GM21723 (cell line): ENCODE data around the gene BTNL2.
"Not testable (repeated sequence)": the region's sequence is repeated elsewhere in the genome, so short reads cannot be mapped to it uniquely, and the experiment has no call there.

Experiments used
- ATAC-seq: cut with Tn5 transposase; IDR thresholded peaks from one replicate; pipeline ENCODE4 v1.9.1; 2021; ENCODE audit warnings: mild to moderate bottlenecking, moderate library complexity; ENCODE audit not compliant: unreplicated experiment

BTNL2 gene, protein sequence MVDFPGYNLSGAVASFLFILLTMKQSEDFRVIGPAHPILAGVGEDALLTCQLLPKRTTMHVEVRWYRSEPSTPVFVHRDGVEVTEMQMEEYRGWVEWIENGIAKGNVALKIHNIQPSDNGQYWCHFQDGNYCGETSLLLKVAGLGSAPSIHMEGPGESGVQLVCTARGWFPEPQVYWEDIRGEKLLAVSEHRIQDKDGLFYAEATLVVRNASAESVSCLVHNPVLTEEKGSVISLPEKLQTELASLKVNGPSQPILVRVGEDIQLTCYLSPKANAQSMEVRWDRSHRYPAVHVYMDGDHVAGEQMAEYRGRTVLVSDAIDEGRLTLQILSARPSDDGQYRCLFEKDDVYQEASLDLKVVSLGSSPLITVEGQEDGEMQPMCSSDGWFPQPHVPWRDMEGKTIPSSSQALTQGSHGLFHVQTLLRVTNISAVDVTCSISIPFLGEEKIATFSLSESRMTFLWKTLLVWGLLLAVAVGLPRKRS

DNA sequence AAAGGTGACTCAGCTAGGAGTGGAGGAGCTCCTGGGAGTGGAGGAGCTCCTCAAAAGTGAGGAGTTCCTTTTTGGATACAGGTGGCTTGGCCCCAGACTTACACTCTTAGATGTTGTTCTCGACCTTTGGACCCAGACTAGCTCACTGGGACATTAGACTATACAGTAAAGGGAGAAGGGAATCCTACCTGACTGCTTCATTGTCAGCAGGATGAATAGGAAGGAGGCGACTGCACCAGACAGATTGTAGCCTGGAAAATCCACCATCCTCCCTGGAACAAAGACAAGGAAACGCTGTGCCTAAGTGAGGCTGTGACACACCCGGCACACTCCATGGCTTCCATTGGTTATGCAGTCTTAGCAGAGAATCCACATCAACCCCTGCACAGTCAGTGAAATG is at the start of gene BTNL2:
Gene BTNL2, minus strand, starts transcription at position 325 of the 400 bp plus-strand sequence. Its CDS starts 58 bp downstream, at position 267.
- ATAC-seq, result no peak

DNA sequence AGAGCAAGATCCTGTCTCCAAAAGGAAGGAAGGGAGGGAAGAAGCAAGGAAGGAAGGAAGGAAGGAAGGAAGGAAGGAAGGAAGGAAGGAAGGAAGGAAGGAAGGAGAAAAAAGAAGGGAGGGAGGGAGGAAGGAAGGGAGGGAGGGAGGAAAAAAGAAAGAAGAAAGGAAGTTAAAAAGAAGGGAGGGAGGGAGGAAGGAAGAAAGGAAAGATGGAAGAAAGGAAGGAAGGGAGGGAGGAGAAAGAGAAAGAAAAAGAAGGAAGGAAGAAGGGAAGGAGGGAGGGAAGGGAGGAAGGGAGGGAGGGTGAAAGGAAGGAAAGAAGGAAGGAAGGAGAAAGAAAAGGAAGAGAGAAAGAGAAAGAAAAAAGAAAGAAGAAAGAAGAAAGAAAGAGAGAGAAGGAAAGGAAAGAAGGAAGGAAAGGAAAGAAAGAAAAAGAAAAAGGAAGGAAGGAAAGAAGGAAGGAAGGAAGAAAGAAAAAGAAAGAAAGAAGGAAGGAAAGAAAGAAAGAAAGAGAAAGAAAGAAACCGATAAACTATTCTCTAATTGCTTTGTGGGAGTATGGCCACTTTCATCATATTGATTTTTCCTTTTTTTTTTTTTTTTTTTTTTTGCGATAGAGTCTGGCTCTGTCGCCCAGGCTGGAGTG is 42.2 kb upstream of the BTNL2 start:
- no peak for ATAC-seq

DNA sequence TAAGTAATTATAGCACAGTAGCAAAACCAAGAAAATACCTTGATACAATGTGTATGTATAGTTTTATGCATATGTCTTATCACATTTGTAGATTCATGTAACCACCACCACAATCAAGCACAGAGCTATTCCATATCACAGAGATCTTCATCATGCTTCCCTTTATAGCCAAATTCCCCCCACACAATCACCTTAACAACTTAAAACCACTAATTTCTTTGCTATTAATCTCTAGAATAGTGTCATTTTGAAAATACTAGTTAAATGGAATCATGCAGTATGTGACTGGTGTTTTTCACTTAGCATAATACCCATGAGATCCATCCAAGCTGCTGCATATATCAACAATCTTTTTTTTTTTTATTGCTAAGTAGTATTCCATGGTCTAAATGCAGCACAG is 41.0 kb upstream of the BTNL2 start:
- no peak for ATAC-seq

DNA sequence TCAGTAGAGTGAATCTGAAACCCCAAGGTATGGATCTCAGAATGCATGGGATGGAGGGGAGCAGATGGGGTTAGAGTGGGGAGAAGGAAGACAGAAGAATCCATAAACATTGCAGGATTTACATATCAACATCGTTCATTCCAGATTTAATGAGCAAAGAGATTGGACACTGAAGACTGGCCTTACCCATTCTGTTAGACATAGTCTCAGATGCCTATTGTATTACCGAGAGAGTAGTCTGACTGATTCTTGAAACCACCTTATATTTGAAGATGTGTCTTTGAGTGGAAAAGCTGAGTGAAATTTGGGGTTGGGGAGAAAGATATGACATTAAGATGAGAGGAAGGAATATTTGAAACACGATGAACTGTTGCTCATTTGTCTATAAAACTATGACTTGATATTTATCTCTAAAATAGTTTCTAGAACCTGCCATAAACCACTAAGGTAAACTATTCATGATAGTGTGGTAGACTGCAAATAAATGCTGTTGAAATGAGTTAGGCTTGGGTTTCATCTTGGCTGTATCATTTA is 38.4 kb upstream of the BTNL2 start:
- no peak for ATAC-seq

DNA sequence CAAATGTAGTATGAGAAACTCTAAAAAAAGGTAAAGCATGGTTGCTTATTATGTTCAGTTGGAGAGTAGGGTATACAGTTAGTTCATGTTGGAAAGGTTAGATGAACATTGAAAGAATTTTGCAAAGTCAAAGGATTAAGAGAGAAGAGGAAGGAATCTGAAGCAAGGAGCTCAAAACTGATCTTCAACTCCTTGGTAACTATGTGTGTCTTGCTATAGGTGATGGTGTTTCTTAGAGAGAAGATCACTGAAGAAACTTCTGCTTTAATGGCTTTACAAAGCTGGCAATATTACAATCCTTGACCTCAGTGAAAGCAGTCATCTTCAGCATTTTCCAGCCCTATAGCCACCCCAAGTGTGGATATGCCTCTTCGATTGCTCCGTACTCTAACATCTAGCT is 37.5 kb upstream of the BTNL2 start:
- ATAC-seq, result no peak

DNA sequence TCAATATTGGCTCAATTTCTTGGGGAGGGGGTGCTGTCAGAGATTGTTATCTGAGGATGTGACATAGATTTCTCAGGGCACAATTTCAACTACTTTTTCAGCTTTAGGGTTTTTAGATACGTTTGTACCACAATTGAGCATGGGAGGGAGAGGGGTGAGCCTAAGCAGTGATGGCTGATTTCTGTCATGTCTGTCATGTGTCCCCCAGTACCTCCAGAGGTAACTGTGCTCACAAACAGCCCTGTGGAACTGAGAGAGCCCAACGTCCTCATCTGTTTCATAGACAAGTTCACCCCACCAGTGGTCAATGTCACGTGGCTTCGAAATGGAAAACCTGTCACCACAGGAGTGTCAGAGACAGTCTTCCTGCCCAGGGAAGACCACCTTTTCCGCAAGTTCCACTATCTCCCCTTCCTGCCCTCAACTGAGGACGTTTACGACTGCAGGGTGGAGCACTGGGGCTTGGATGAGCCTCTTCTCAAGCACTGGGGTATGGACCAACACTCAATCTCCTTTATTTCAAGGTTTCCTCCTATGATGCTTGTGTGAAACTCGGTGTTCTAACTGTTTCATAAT is 36.1 kb upstream of the BTNL2 start:
- no peak for ATAC-seq

DNA sequence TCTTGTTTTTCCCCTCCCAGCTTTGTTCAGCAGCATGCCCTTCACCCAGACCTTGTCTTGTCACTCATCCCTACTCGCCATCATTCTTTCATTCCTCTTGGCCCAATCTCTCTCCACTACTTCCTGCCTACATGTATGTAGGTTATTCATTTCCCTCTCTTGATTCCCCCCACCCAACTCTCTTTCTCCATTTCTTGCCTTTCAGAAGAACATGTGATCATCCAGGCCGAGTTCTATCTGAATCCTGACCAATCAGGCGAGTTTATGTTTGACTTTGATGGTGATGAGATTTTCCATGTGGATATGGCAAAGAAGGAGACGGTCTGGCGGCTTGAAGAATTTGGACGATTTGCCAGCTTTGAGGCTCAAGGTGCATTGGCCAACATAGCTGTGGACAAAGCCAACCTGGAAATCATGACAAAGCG is 35.3 kb upstream of the BTNL2 start:
- no peak for ATAC-seq

DNA sequence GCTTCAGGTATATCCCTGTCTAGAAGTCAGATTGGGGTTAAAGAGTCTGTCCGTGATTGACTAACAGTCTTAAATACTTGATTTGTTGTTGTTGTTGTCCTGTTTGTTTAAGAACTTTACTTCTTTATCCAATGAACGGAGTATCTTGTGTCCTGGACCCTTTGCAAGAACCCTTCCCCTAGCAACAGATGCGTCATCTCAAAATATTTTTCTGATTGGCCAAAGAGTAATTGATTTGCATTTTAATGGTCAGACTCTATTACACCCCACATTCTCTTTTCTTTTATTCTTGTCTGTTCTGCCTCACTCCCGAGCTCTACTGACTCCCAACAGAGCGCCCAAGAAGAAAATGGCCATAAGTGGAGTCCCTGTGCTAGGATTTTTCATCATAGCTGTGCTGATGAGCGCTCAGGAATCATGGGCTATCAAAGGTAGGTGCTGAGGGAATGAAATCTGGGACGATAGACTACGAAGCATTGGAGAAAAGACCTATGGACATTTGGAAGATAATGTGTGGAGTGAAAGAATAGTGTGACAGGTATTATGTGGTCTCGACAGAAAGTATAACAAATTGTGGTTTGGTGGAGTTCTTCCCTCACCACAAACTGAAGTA is 32.7 kb upstream of the BTNL2 start, which contains the start of gene HLA-DRA:
Gene HLA-DRA, plus strand, starts transcription at position 286 of the 613 bp plus-strand sequence. Its CDS starts 64 bp downstream, at position 350.
- ATAC-seq, result peak; percentile 76

DNA sequence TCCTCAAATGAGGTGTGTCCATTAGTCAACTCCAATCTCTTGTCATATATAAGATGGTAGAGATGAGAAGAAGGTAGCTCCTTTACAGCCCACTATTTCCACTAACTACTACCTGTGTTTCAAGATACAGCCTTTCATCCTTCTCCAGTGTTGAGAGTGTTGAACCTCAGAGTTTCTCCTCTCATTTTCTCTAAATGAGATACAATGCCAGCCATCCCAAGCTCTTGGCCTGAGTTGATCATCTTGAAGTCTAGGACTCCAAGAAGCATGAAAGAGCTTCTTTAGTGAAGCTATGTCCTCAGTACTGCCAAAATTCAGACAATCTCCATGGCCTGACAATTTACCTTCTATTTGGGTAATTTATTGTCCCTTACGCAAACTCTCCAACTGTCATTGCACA is 32.2 kb upstream of the BTNL2 start:
- ATAC-seq, result no peak

DNA sequence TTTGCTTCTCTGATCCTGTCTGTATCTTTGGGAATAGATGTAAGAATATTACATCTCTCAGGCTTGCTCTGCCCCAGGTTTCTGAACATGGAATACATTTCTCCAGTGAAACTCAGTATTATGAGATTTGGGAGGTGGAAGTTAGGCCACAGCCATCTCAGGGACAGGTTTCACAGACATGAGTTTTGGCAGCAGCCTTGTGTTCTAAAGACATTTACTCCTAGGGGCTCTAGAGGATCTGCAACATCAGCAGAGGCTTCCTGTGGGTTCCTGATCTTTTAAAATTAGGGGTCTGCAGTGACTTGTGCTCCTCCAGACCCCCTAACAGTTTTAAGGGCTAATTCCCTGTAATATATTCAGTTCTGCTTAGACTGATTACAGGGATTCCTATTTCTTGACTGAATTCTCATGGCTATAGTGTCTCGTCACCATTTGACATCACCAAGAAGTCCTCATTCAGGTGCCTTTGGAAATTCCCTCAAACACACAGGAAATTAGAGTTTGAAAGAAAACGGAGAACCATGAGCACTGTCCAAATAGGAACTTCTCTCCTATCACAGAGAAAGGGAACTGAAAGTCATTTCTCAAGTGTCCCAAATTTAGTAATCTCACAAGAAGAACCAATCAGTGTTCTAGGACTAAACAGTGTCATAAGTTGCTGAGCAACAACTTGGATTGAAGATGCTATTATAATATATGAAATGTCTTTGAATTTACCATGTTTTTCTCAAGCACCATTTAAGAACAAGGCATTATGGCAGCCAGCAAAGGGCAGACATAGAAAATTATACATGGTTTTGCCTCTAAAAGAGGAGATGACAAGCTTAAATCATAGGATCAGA is 30.2 kb upstream of the BTNL2 start:
- ATAC-seq, result peak; percentile 69

DNA sequence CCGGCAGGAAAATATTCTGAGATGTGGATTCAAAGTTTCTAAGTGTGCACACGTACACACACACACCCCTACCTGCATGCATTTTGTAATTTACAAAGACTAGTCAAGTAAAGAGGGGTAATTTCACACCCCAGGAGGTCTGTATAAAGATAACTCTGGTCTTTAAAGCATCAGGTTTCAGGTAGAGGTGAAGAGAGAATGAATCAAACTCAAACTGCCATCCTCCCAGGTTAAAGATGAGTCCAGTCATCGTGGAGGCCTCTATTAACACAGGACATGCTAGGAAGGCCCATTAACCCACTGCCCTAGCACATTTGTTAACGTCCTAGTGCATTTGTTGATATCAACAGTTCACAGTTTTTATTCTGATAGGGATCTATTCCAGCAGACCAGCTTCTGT is 29.2 kb upstream of the BTNL2 start:
- no peak for ATAC-seq

DNA sequence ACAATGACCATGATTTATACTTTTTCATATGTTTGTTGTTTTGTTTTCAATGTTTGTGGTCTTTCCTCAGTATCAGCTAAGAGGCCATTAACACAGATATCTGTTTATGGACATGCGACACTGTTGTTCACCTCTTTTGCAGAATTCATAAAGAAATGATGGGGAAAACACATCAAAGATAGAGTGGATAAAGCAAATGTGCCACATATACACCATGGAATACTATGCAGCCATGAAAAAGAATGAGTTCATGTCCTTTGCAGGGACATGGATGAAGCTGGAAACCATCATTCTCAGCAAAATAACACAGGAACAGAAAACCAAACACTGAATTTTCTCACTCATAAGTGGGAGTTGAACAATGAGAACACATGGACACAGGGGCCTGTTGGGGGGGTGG is 27.0 kb upstream of the BTNL2 start:
- ATAC-seq, result not testable (repeated sequence)

DNA sequence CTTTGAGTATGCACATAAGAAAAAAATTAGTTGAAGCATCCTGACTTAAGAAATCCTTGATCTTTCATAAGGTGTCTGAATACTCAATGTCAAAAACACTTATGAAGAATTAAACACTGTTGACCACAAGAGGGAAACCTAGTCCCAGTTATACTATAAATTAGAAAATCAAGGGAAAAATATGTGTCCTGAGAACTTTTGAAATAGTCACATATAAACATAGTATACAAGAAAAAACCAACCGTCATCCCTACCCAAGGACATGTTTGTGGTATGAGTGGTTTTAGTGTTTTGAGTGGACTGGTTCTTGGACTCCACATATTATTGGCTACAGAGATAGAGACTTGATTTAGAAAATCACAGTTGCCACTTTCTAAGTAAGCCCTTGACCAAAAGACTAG is 25.1 kb upstream of the BTNL2 start:
- no peak for ATAC-seq

DNA sequence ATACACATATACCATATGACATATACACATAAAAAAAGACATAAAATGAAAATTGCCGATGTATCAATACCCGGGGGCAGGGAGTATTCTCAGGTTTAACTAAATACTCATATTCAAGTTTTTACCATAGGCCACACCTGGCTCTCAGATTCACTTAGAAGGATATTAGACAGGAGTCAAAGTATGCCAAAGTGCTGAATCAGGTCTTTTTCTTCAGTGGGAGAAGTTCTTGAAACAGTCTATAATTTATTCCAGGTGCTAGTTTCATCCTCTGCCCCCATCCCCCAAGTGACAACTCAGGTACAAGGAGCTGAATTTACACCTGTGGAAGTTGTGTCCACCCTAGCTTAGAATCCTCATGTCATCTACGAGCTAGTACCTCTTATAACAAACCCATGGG is 24.2 kb upstream of the BTNL2 start:
- ATAC-seq, result no peak

DNA sequence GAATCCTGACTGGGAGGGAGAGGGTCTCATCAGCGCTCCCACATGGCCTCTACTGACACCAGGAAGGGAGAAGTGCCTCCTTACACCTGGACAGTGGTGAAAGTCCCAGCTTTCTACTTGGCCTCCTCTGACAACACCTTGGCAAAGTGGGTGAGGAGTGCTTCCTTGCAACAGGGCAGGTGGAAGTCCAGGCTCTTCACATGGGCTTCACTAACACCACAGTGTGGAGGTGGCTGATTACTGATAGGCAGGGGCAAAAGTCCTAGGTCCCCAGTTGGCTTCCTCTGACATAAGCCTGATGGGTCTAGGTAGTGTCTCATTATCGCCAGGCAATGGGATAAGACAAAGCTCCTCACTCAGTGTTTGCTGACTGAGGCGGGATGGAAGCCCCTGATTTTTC is 23.2 kb upstream of the BTNL2 start:
- ATAC-seq, result no peak

DNA sequence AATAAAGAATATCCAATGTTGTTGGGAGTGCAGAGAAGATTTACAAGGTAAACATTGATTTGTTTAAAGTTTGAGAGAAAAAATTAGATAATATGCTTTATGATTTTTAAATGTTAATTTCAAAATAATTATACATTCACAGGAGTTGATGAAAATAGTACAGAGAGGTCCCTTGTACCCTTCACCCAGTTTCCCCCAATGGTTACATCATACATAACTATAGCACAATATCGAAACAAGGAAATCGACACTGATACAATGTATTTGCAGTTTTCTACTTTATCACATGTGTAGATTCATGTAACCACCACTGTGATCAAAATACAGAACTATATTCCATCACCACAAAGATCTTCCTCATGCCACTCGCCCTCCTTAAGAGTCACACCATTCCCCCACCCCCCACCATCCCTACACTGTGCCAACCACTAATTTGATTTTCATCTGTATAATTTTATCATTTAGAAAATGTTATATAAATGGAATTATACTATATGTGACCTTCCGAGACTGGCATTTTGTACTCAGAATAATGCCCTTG is 21.0 kb upstream of the BTNL2 start:
- ATAC-seq, result no peak

DNA sequence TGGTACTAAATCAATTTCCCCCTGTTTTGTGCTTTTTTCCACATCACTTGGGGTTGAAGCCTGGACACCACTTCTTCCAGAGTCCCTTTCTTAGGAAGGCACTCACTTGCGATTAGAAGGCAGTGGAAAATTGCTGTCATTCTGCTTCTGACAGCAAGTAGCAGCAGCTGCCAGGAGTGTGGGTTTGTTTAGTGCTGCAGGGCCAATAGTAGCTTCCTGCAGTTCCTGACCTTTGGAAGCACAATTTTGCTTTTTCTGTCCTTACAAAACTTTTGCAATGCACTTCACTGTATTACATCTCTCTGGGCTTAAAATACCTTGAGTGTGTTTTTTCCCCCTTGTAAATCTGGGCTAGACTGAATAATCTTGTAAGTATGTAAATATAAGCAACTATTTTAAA is 20.2 kb upstream of the BTNL2 start:
- no peak for ATAC-seq

DNA sequence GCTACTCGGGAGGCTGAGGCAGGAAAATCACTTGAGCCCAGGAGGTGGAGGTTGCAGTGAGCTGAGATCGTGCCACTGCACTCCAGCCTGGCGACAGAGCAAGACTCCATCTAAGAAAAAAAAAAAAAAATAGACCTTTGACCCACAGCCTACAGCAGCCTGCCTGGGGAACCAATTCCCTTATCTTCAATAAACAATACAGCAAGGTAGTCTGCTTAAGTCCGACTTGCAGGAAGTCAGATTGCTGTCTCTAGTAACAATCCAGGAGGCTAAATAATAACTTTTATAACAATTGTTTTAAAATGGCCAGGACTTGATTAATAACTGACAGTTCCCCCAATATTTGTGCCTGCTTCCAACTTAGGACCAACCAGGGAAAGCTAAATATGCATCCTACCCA is 19.4 kb upstream of the BTNL2 start:
- ATAC-seq, result no peak

DNA sequence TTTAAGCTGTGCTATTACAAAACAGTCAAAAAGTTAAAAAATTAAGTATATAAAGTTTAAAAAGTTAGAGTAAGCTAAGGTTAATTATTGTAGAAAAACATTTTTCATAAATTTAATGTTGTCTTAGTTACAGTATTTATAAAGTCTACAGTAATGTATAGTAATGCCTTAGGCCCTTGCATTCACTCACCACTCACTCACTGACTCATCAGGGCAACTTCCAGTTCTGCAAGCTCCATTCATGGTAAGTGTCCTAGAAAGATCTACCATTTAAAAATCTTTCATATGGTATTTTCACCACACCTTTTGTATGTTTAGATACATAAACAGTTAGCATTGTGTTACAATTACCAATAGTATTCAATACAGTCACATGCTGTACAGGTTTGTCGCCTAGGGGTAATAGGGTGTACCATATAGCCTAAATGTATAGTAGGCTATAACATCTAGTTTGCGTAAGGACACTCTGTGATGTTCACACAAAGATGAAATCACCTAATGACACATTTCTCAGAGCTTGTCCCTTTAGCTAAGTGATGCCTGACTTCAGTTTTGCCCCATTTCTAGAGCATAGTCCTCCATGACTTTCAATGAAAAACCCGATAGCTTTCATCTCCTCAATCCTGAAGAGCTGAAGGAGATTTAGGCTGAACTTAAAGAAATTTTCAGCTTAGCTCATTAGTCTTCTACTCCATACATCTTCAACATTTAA is 17.8 kb upstream of the BTNL2 start:
- no peak for ATAC-seq
